HG03520 (cell line): ENCODE results near the gene KLRC3.
"Not testable (repeated sequence)": the region's sequence is repeated elsewhere in the genome, so short reads cannot be mapped to it uniquely, and the experiment has no call there.

Experiments
- ATAC-seq: cut with Tn5 transposase; IDR thresholded peaks from one replicate; pipeline ENCODE4 v1.9.1; 2021; ENCODE audit warnings: mild to moderate bottlenecking, moderate library complexity; ENCODE audit not compliant: unreplicated experiment

Gene KLRC3

GRCh38 chr12:10404798-10405197, 15.6 kb downstream of the KLRC3 start:
- ATAC-seq, result no peak

- no peak for ATAC-seq
These were observed 19.6 kb downstream of the KLRC3 start for GRCh38 chr12:10400829-10401228.

DNA sequence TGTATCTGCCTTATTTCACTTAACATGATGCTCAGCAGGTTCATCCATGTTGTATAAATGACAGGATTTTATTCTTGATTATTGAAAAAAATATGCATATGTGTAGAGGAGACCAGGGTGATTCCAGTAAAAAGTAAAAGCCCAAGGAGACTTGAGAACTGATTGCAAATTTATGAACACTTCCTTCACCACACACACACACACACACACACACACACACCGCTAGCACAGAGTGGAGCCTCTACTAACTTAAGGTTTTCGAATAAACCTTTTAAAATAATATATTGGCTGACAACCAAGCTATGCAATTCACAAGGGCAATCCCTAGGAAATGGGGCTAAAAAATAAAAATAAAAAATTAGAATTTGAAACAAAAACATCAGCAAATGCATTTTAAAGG, 22.2 kb downstream of the KLRC3 start:
- ATAC-seq, result no peak

- no peak for ATAC-seq
These were observed 23.1 kb downstream of the KLRC3 start for GRCh38 chr12:10397296-10397695.

- not testable (repeated sequence) for ATAC-seq
These were observed 24.2 kb downstream of the KLRC3 start for GRCh38 chr12:10396176-10396575.

- peak; percentile 89 for ATAC-seq
These were observed 24.9 kb downstream of the KLRC3 start for GRCh38 chr12:10395390-10395998.

DNA sequence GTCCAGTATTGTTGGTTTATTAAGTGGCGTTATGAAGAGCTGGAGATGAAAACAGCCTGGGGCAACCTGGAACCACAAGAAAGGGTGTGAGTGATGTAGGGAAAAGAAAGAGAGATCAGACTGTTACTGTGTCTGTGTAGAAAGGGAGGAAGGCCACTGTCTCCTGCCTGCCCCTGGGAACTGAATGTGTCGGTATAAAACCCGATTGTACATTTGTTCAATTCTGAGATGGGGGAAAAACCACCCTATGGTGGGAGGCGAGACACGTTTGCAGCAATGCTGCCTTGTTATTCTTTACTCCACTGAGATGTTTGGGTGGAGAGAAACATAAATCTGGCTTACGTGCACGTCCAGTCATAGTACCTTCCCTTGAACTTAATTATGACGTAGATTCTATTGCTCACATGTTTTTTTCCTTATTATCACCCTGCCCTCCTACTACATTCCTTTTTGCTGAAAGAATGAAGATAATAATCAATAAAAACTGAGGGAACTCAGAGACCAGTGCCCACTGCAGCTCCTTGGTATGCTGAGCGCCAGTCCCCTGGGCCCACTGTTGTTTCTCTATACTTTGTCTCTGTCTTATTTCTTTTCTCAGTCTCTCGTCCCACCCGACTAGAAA, 25.8 kb downstream of the KLRC3 start:
- ATAC-seq, result not testable (repeated sequence)

GRCh38 chr12:10393291-10393690, 27.1 kb downstream of the KLRC3 start:
- no peak for ATAC-seq

GRCh38 chr12:10392394-10392930, 27.9 kb downstream of the KLRC3 start:
- peak; percentile 54 for ATAC-seq

GRCh38 chr12:10390991-10391390, 29.4 kb downstream of the KLRC3 start:
- not testable (repeated sequence) for ATAC-seq

- no peak for ATAC-seq
These were observed 30.5 kb downstream of the KLRC3 start, which contains the start of gene KLRK1 for GRCh38 chr12:10389904-10390303. TSS of gene KLRK1 (minus strand) at chr12:10390041. CDS start at chr12:10388810, 1,231 bp downstream.

- ATAC-seq, result no peak
These were observed 31.6 kb downstream of the KLRC3 start for GRCh38 chr12:10388624-10389413.

- not testable (repeated sequence) for ATAC-seq
These were observed 32.9 kb downstream of the KLRC3 start for GRCh38 chr12:10387498-10387897.

DNA sequence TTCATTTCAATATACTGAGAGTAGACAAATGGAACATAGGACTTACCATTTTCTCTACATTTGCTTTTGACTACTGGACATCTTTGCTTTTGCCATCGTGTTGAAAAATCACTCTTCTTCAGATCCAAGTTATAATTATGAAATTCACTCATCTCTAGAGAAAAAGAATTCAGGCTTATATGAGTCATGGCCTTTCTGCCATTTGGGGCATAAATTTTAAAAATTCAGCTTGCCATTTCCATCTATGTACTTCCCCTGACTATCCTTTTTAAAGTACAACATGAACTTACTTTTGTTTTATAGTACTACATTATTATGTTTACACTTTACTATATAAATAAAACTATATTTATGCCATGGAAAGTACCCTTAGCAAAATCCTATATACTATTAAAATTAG, 33.5 kb downstream of the KLRC3 start:
- no peak for ATAC-seq

GRCh38 chr12:10385166-10385613, 35.2 kb downstream of the KLRC3 start:
- ATAC-seq, result no peak

DNA sequence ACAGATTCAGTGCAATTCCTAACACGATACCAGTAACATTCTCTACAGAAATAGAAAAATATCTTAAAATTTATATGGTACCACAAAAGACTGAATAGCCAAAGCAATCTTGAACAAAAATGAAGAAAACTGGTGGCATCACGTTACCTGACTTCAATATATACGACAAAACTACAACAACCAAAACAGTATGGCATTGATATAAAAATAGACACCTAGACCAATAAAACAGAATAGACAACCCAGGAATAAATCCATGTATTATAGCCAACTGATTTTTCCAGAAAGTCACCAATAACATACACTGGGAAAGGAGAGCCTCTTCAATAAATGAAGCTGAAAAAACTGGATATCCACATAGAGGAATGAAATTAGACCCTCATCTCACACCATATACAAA, 36.2 kb downstream of the KLRC3 start:
- no peak for ATAC-seq

GRCh38 chr12:10381928-10382628, 38.3 kb downstream of the KLRC3 start:
- ATAC-seq, result no peak

- ATAC-seq, result not testable (repeated sequence)
These were observed 41.7 kb downstream of the KLRC3 start for GRCh38 chr12:10378737-10379136.

DNA sequence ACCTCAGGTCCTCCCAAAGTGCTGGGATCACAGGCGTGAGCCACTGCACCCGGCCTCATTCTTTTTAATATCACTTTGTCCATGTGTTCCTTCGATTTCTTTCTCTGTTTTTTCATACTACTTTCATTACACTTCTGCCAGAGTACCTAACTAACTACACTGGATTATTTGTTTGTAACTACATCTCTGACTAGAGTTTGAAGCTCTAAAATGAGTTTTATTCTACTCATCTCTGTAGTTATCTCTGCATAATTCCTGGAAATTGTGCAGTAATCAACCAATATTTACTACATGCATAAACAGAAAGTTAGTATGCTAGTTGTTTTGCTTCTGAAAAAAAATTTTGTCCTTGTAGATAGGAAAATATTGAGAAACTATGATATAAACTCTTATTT, 45.8 kb downstream of the KLRC3 start:
- ATAC-seq, result no peak

- ATAC-seq, result no peak
These were observed 47.8 kb downstream of the KLRC3 start for GRCh38 chr12:10372559-10372958.
